HTERT RPE-1 (cell line): ENCODE data around the gene PKP4.

Experiments used
- in situ Hi-C: fragments of 300-500 bp; cut with MboI; formaldehyde crosslinking; loops from 4 replicates; pipeline ENCODE4 v1.14.3; 2020; ENCODE audit warnings: low sequenced_read_pairs

Gene PKP4

GRCh38 chr2:158645299-158645698, 188.5 kb downstream of the PKP4 start:
- in situ Hi-C loops, result no loop called here

- in situ Hi-C loops, result no loop called here
These were observed 190.9 kb downstream of the PKP4 start for GRCh38 chr2:158647436-158648231.

- in situ Hi-C loops, result no loop called here
These were observed 193.1 kb downstream of the PKP4 start for GRCh38 chr2:158649846-158650245.

GRCh38 chr2:158650646-158651357, 194.1 kb downstream of the PKP4 start:
- in situ Hi-C loops, result no loop called here

- in situ Hi-C loops, result no loop called here
These were observed 194.8 kb downstream of the PKP4 start for GRCh38 chr2:158651358-158652057.

GRCh38 chr2:158655628-158656027, 198.9 kb downstream of the PKP4 start:
- in situ Hi-C loops, result no loop called here

GRCh38 chr2:158656492-158657229, 199.9 kb downstream of the PKP4 start:
- in situ Hi-C loops, result no loop called here

- in situ Hi-C loops, result no loop called here
These were observed 201.6 kb downstream of the PKP4 start for GRCh38 chr2:158658396-158658795.

GRCh38 chr2:158659483-158659882, 202.7 kb downstream of the PKP4 start:
- in situ Hi-C loops, result no loop called here

GRCh38 chr2:158661231-158661630, 204.5 kb downstream of the PKP4 start:
- in situ Hi-C loops, result no loop called here

GRCh38 chr2:158662421-158662820, 205.7 kb downstream of the PKP4 start:
- in situ Hi-C loops, result no loop called here

- in situ Hi-C loops, result no loop called here
These were observed 207.0 kb downstream of the PKP4 start for GRCh38 chr2:158663796-158664195.

- in situ Hi-C loops, result no loop called here
These were observed 208.2 kb downstream of the PKP4 start for GRCh38 chr2:158664987-158665386.

- in situ Hi-C loops, result no loop called here
These were observed 209.0 kb downstream of the PKP4 start for GRCh38 chr2:158665536-158666302.

GRCh38 chr2:158666969-158667368, 210.2 kb downstream of the PKP4 start:
- in situ Hi-C loops, result no loop called here

GRCh38 chr2:158667586-158667985, 210.8 kb downstream of the PKP4 start:
- in situ Hi-C loops, result no loop called here

GRCh38 chr2:158668001-158668765, 211.4 kb downstream of the PKP4 start:
- in situ Hi-C loops, result no loop called here

- in situ Hi-C loops, result no loop called here
These were observed 213.5 kb downstream of the PKP4 start for GRCh38 chr2:158670292-158670691.
